Spleen (tissue), 11 donors: ENCODE data around the gene CYP2D6. TPM values are rescaled to one million over a fixed set of nuclear protein-coding genes. Genes with fewer than 3 reads are reported as not detected.

Experiments used
- DNase-seq: peaks from one replicate; pipeline ENCODE4 v3.0.0-alpha.2; 2020
- H3K27ac ChIP-seq, 8 donors: fragments of 200-600 bp; sonication (generic) in 7 of 8; 1 replicate in 4 of 8; 2 replicates in 4 of 8; pipeline versions ENCODE4 v1.5.0 to v1.8.0; 2016 to 2021; ENCODE audit warnings: inconsistent platforms in 4 of 8, mild to moderate bottlenecking in 4 of 8, moderate library complexity in 1 of 8
- H3K27me3 ChIP-seq, 7 donors: fragments of 200-600 bp; sonication (generic) in 6 of 7; replicated peaks in 1 of 7; 1 replicate in 4 of 7; 2 replicates in 3 of 7; pipeline versions ENCODE4 v1.5.0 to v1.8.0; 2016 to 2021; ENCODE audit warnings: inconsistent platforms in 3 of 7, mild to moderate bottlenecking in 1 of 7
- H3K36me3 ChIP-seq, 6 donors: fragments of 200-600 bp; sonication (generic) in 5 of 6; 1 replicate in 4 of 6; 2 replicates in 2 of 6; pipeline versions ENCODE4 v1.5.0 to v1.8.0; 2016 to 2021; ENCODE audit warnings: inconsistent platforms in 2 of 6
- H3K4me1 ChIP-seq, 6 donors: fragments of 200-600 bp; sonication (generic) in 5 of 6; 1 replicate in 3 of 6; 2 replicates in 3 of 6; pipeline versions ENCODE4 v1.5.0 to v1.8.0; 2016 to 2021; ENCODE audit warnings: inconsistent platforms in 3 of 6
- H3K4me3 ChIP-seq, 8 donors: fragments of 200-600 bp; sonication (generic) in 7 of 8; 1 replicate in 4 of 8; 2 replicates in 4 of 8; pipeline versions ENCODE4 v1.5.0 to v1.8.0; 2016 to 2021; ENCODE audit warnings: inconsistent platforms in 4 of 8, mild to moderate bottlenecking in 4 of 8, moderate library complexity in 2 of 8
- H3K9me3 ChIP-seq, 8 donors: fragments of 200-600 bp; sonication (generic) in 7 of 8; 1 replicate in 4 of 8; 2 replicates in 4 of 8; pipeline versions ENCODE4 v1.5.0 to v1.8.0; 2016 to 2021; ENCODE audit warnings: inconsistent platforms in 4 of 8
- CTCF ChIP-seq, 11 experiments: fragments of 200-600 bp in 7 of 11; fragments of 450-650 bp in 4 of 11; sonication (generic) in 4 of 11; IDR thresholded peaks in 8 of 11; conservative IDR thresholded peaks in 3 of 11; 1 replicate in 7 of 11; 2 replicates in 4 of 11; pipeline versions ENCODE4 v1.4.0 to v1.8.0; 2016 to 2021; ENCODE audit warnings: antibody characterized with exemption in 11 of 11, inconsistent platforms in 4 of 11, mild to moderate bottlenecking in 1 of 11
- POLR2A ChIP-seq, 3 donors: fragments of 450-650 bp; IDR thresholded peaks; one replicate each; pipeline ENCODE4 v1.5.1; 2017; ENCODE audit warnings: antibody characterized with exemption in 3 of 3, mild to moderate bottlenecking in 1 of 3
- POLR2AphosphoS5 ChIP-seq, 3 donors: sonication (generic); formaldehyde crosslinking; IDR thresholded peaks; one replicate each; pipeline ENCODE4 v1.5.1; 2017; ENCODE audit warnings: antibody characterized with exemption in 3 of 3
- WGBS, 5 donors: extraction: QIAGEN DNeasy Blood & Tissue Kit in 3 of 5; methylation state at CpG; one replicate each; pipeline versions ENCODE4 v1.1.5 to v1.1.7; 2013 to 2018; 5-methylcytosine and 5-hydroxymethylcytosine counted together
- intact Hi-C: fragments of 100-400 bp; cut with DNase I; formaldehyde crosslinking; loops from one replicate; pipeline ENCODE4 v1.15.0; 2023; ENCODE audit warnings: low total_unique reads
- polyA plus RNA-seq, 3 donors: library from polyadenylated mRNA; stranded (reverse); fragments of 200-250 nt; gene quantifications; one replicate each; pipeline ENCODE4 v1.2.1, GENCODE V29; 2013
- total RNA-seq, 7 donors: library from RNA; depleted of rRNA in 3 of 7; stranded (reverse); fragments of >200 nt in 3 of 7; fragmentation: NEBNext Ultra II Directional in 4 of 7; extraction: Animal tissue kit (Norgen Biotek cat#: 25700) in 4 of 7; gene quantifications; one replicate each; pipeline versions ENCODE4 v1.1.0 to v1.2.1, GENCODE V29; 2016 to 2021
- donor health status: healthy with polysubstance abuse.
- donor health status: DM: no; HTN: no; CAD: no; lungs with moderate emphysema.
- donor health status: DM: no; HTN: no; CAD: no.
- donor health status: Bipolar disorder and iron deficiency.
- donor health status: healthy.
- donor health status: DM: no; HTN: no; CAD: no.
- donor health status: DM: yes; HTN: yes; CAD: no.

Gene CYP2D6
- total and polyA plus RNA-seq, 10 donors = 1.2 to 3.6 (median 2.4) TPM

DNA sequence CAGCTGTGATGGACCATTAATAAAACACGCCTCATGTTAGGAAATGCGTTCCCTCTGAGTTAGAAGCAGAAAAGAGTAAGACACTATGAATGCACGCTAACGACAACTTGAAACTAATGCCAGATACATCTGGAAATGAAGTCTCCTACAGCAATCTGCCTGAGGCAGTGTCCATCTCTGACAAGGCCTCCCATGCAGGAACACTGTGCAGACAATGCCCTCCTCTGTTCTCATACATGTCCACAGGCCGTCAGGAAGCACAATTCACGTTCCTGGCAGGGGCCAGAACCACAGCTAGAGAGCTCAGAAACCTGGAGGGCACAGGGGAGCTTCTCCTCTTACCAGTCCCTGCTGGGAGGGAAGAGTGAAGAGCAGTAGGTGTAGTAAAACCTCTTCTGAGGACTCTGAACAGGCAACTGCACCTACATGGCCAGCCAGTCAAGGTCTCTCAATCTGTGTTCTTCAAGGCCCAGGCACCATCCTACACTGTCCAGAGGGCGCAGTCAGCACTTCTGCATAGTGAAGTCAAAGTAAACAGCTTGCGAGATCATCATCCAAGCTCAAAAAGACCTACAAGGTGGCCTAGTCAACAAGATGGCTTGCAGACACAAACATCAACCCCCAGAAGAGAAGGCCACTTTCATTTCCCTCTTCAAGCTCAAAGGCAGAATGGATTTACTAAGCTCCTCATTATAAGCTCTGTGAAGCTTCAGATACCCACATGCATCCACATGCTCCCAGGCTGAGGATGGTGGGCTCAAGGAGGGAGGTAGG is 41.5 kb upstream of the CYP2D6 start:
- TF ChIP-seq POLR2A (IDR thresholded peaks at IDR 0.05) (no peak), POLR2AphosphoS5 (IDR thresholded peaks at IDR 0.05) (no peak)
- Histone ChIP-seq H3K9me3 (no peaks in the 10 kb centered on the region), H3K27ac (peak overlapping the region in 4 of 8 donors; percentile 40 to 63 (median 41)), H3K4me1 (peaks cover 8 to 54% (median 28%) of the 10 kb centered on the region in 6 donors), H3K36me3 (peaks cover 0 to 76% (median 18%) of the 10 kb centered on the region in 6 donors), H3K27me3 (no peaks in the 10 kb centered on the region), H3K4me3 (no peak overlapping the region)
- DNase-seq = no peak
- intact Hi-C loops = no loop called here
- WGBS, 5 donors = 80 to 91% (median 89%) methylated on average over 8 of the region's 8 CpGs

DNA sequence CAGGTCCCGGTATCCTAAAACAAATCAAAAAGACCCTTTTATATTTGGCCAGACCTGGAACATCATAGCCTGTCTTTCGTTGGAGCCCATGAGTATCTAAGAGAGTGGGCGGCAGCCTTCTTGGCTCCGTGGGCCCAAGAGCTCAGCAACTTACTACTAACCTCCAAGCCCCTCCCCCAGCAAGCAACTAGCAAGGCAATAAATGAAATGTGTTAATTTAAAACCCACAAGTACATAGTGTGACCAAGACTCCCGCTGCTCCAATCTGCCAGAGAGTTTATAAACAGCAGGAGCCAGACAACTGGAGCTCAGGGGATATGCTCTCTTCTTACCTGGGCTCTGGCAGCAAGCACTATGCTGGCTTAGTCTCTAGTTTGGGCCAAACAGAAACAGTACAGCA is 40.8 kb upstream of the CYP2D6 start:
- no peak overlapping the region for H3K27ac ChIP-seq
- no peaks in the 10 kb centered on the region for H3K9me3 ChIP-seq
- 60 to 87% (median 81%) methylated on average over 5 of the region's 5 CpGs for WGBS, 5 donors
- H3K4me1 ChIP-seq = peaks cover 8 to 54% (median 28%) of the 10 kb centered on the region in 6 donors
- H3K36me3 ChIP-seq = peaks cover 0 to 76% (median 18%) of the 10 kb centered on the region in 6 donors
- intact Hi-C loops = no loop called here
- H3K27me3 ChIP-seq = no peaks in the 10 kb centered on the region
- H3K4me3 ChIP-seq = no peak overlapping the region
- DNase-seq = no peak
- TF ChIP-seq POLR2A (IDR thresholded peaks at IDR 0.05) = no peak
- TF ChIP-seq CTCF (IDR thresholded peaks at IDR 0.05 in 8 of 11, conservative IDR thresholded peaks at IDR 0.05 in 3 of 11) = no peak
- no peak for TF ChIP-seq POLR2AphosphoS5 (IDR thresholded peaks at IDR 0.05)

GRCh38 chr22:42170946-42171345 is 40.3 kb upstream of the CYP2D6 start:
- Histone ChIP-seq H3K27ac (no peak overlapping the region), H3K36me3 (peaks cover 0 to 76% (median 18%) of the 10 kb centered on the region in 6 donors), H3K4me1 (peaks cover 8 to 54% (median 28%) of the 10 kb centered on the region in 6 donors), H3K9me3 (no peaks in the 10 kb centered on the region), H3K27me3 (no peaks in the 10 kb centered on the region), H3K4me3 (no peak overlapping the region)
- TF ChIP-seq POLR2A (IDR thresholded peaks at IDR 0.05) (no peak), CTCF (IDR thresholded peaks at IDR 0.05 in 8 of 11, conservative IDR thresholded peaks at IDR 0.05 in 3 of 11) (no peak), POLR2AphosphoS5 (IDR thresholded peaks at IDR 0.05) (no peak)
- 78 to 88% (median 86%) methylated on average over 5 of the region's 5 CpGs for WGBS, 5 donors
- DNase-seq = no peak
- intact Hi-C loops = no loop called here

GRCh38 chr22:42169055-42169469 is 38.5 kb upstream of the CYP2D6 start:
- peak; percentile 88 for DNase-seq
- Histone ChIP-seq H3K36me3 (peaks cover 0 to 80% (median 20%) of the 10 kb centered on the region in 6 donors), H3K4me3 (no peak overlapping the region), H3K9me3 (no peaks in the 10 kb centered on the region), H3K4me1 (peaks cover 8 to 44% (median 23%) of the 10 kb centered on the region in 6 donors), H3K27ac (no peak overlapping the region), H3K27me3 (no peaks in the 10 kb centered on the region)
- TF ChIP-seq CTCF (IDR thresholded peaks at IDR 0.05 in 8 of 11, conservative IDR thresholded peaks at IDR 0.05 in 3 of 11) (peak; percentile 68 to 92 (median 79)), POLR2A (IDR thresholded peaks at IDR 0.05) (no peak), POLR2AphosphoS5 (IDR thresholded peaks at IDR 0.05) (peak in 1 of 3 donors; percentile 21)
- intact Hi-C loops = loop anchor here (2.0 kb wide), 1 partner anchor 268 kb away; no protein-coding TSS in a partner anchor
- 55 to 59% (median 58%) methylated on average over 7 of the region's 7 CpGs for WGBS, 5 donors
